ENCODE data around the gene LAMP1. TPM values are rescaled to one million over a fixed set of nuclear protein-coding genes. Genes with fewer than 3 reads are reported as not detected.
"Not testable (repeated sequence)": the region's sequence is repeated elsewhere in the genome, so short reads cannot be mapped to it uniquely, and the experiment has no call there.

The LAMP1 gene
- total RNA-seq, 2 donors from 2014 or later = 92.5 to 102 TPM

DNA sequence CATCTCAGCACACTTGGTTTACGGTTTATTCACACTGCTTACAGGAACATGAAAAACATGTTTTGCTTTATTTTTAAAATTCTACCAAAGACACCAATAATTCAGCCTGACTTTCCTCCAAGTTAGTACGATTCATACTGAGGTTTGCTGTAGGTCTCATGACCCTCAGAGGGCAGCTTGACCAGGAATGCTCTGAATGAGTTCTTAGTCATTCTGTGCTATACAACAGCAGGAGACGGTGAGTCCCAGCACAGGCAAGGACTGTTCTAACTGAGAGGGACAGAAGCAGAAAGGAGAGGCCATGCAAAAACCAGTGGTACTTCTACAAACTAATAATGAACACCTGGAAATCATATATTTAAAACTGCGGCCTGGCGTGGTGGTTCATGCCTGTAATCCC is 60.5 kb downstream of the LAMP1 start:
- Mint-ChIP-seq H3K27ac (no peak overlapping the region), H3K4me3 (no peak overlapping the region), H3K4me1 (no peaks in the 10 kb centered on the region), H3K27me3 (peaks cover 36% of the 10 kb centered on the region), H3K36me3 (ENCODE audit: low read depth) (peaks cover 2% of the 10 kb centered on the region)
- DNase-seq = no peak
- H3K9me3 ChIP-seq (ENCODE audit: control insufficient read depth, low read length, poor library complexity, severe bottlenecking) = no peaks in the 10 kb centered on the region
- no peak for ATAC-seq

DNA sequence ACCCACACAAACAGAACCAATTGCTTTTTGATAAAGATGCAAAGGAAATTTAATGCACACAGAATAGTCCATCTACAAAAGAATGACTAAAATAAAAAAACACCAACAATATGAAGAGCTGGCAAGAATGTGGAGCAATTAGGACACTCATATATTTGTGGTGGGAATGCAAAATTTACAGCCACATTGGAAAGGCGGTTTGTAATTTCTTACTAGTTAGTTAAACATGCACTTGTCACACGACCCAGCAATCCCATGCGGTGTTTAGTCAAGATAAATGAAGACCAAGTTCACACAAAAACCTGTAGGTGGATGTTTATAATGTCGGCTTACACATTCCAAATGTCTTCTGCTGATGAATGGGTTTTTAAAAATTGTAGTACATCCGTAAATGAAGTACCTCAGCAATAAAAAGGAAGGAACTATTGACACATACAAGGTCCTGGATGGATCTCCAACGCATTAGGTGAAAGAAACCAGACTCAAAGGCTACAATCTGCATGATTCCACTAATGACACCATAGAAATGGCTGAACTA is 61.7 kb downstream of the LAMP1 start:
- Mint-ChIP-seq H3K27me3 (peaks cover 36% of the 10 kb centered on the region), H3K36me3 (ENCODE audit: low read depth) (peaks cover 2% of the 10 kb centered on the region), H3K4me3 (no peak overlapping the region), H3K4me1 (peaks cover 2% of the 10 kb centered on the region), H3K27ac (no peak overlapping the region)
- no peak for ATAC-seq
- H3K9me3 ChIP-seq (ENCODE audit: control insufficient read depth, low read length, poor library complexity, severe bottlenecking) = no peaks in the 10 kb centered on the region
- no peak for DNase-seq

DNA sequence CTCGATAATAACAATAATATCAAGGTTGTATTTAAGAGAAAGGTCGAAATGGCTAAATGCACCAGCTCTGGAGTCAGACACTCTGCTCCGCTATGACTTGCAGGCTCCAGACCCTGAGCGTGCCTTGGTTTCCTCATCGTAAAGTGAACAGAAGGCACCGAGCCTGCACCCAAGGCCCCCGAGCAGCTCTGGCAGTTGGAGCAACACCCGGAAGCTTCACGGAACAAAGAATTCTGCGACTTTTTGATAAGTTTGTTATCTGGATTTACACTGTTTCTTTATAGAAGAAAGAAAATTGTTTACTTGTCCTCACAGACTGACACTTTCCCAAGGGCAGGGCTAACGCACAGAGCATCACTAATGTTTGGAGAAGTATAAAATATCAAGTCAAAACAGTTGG is 62.5 kb downstream of the LAMP1 start:
- Mint-ChIP-seq H3K4me3 (no peak overlapping the region), H3K27ac (no peak overlapping the region), H3K36me3 (ENCODE audit: low read depth) (peaks cover 2% of the 10 kb centered on the region), H3K27me3 (peaks cover 36% of the 10 kb centered on the region), H3K4me1 (peaks cover 2% of the 10 kb centered on the region)
- ATAC-seq = no peak
- no peak for DNase-seq
- no peaks in the 10 kb centered on the region for H3K9me3 ChIP-seq (ENCODE audit: control insufficient read depth, low read length, poor library complexity, severe bottlenecking)

DNA sequence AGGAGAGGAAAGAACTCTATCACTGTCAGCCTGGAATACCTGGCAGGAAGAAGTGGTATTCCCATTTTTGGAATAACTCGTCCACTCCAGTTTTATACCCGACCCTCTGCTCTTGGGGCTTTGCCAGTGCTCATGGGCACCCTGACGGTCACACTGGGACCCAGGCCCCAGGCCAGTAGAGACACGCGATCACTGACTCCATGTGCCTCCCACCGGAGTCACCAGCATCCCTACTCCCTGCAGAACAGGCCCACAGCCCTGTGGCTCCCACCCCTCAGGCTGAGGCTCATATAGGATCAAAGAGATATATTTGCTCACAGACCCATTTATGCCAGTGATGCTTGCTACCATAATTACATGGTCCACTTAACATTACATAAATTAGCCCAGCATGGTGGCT is 63.4 kb downstream of the LAMP1 start:
- Mint-ChIP-seq H3K4me3 (no peak overlapping the region), H3K27me3 (peaks cover 38% of the 10 kb centered on the region), H3K27ac (no peak overlapping the region), H3K4me1 (peaks cover 2% of the 10 kb centered on the region), H3K36me3 (ENCODE audit: low read depth) (peaks cover 5% of the 10 kb centered on the region)
- ATAC-seq (no peak), DNase-seq (no peak)
- no peaks in the 10 kb centered on the region for H3K9me3 ChIP-seq (ENCODE audit: control insufficient read depth, low read length, poor library complexity, severe bottlenecking)

DNA sequence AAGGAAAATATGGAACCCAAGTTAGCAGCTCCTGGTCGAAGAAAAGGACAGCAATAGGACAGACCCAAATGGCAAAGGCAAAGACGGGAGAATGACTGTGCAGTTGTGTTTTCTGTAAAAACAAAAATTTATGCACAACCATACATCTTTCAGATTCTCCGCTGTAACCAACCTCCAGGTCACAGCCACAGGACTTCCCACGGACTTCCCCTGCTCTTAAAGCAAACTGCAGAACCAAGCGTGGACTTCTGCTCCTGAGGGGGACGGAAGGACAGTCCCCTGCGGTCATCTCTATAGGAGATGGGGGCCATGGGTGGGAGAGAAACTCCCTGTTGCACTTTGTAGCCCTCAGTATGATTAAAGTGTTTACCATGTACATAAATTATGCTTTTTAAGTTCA is 64.4 kb downstream of the LAMP1 start:
- H3K27me3 Mint-ChIP-seq = peaks cover 39% of the 10 kb centered on the region
- no peak for ATAC-seq
- peaks cover 5% of the 10 kb centered on the region for H3K36me3 Mint-ChIP-seq (ENCODE audit: low read depth)
- DNase-seq = no peak
- peaks cover 2% of the 10 kb centered on the region for H3K4me1 Mint-ChIP-seq
- no peak overlapping the region for H3K27ac Mint-ChIP-seq
- H3K9me3 ChIP-seq (ENCODE audit: control insufficient read depth, low read length, poor library complexity, severe bottlenecking) = no peaks in the 10 kb centered on the region
- H3K4me3 Mint-ChIP-seq = no peak overlapping the region

DNA sequence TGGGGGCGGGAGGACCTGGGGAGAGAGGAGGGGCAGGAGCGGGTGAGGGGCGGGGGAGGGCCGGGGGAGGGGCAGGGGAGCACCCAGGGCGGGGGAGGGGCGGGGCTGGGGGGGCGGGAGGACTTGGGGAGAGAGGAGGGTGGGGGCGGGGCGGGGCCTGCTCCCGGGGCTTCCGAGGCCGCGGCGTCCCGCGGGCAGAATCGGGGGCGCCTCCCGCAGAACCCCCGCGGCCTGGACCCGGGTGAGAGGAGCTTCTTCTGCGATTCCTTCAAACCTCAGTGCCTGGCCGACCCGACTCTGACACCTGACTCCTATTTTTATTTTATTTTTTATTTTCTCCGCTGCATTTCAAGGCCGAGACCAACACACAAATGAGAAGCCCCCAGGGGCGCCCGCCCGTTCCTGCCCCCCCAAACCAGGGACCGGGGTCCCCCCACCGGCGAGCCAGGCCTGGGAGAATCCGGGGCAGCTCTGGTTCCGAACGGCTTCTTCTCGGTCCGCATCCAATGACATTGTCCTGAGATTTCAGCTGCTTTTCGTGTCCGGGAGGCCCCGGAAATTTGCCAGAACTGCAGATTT is 67.4 kb downstream of the LAMP1 start:
- peak overlapping the region; percentile 15 for H3K4me3 Mint-ChIP-seq
- ATAC-seq = no peak

DNA sequence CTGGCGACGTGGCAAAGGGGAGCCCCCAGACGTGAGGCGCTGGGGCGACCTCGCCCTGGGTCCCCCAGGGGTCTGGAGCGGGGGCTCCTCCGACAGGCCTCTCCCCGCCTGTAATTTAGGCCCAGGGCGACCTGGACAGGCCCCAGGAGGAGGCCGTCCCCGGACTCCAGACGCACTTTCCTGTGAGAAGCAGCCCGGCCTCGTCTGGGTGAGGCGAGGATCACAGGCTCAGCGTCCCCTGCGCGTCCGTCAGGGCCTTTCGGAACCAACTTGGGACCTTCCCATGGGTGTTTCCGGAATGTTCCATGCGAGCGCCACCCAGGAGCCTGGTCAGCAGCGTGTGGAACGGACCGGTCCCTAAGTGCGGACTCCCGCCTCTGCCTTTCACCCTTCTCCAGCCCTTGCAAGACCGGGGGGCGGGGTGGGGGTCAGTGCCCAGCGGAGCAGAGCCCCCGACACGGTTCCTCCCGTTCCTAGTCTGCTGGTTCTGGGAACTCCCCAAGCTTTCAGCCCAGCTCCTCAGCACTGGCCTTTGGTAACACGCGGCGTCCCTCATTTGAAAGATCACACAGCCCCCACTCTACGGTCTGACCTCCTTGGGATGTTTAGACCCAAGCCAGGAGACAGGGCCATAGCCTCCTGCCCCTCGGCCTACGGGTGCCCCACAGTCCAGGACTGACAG is 68.0 kb downstream of the LAMP1 start:
- H3K9me3 ChIP-seq (ENCODE audit: control insufficient read depth, low read length, poor library complexity, severe bottlenecking) = no peaks in the 10 kb centered on the region
- Mint-ChIP-seq H3K4me1 (peaks cover 2% of the 10 kb centered on the region), H3K36me3 (ENCODE audit: low read depth) (peaks cover 5% of the 10 kb centered on the region), H3K4me3 (peak overlapping the region; percentile 82), H3K27ac (no peak overlapping the region), H3K27me3 (peaks cover 24% of the 10 kb centered on the region)
- ATAC-seq = no peak
- DNase-seq = no peak

More for the DNA sequence above, 67.4 kb downstream of the LAMP1 start:
- H3K27ac Mint-ChIP-seq = no peak overlapping the region
- peaks cover 31% of the 10 kb centered on the region for H3K27me3 Mint-ChIP-seq
- peaks cover 5% of the 10 kb centered on the region for H3K36me3 Mint-ChIP-seq (ENCODE audit: low read depth)
- H3K9me3 ChIP-seq (ENCODE audit: control insufficient read depth, low read length, poor library complexity, severe bottlenecking) = no peaks in the 10 kb centered on the region
- DNase-seq = no peak
- H3K4me1 Mint-ChIP-seq = peaks cover 2% of the 10 kb centered on the region

DNA sequence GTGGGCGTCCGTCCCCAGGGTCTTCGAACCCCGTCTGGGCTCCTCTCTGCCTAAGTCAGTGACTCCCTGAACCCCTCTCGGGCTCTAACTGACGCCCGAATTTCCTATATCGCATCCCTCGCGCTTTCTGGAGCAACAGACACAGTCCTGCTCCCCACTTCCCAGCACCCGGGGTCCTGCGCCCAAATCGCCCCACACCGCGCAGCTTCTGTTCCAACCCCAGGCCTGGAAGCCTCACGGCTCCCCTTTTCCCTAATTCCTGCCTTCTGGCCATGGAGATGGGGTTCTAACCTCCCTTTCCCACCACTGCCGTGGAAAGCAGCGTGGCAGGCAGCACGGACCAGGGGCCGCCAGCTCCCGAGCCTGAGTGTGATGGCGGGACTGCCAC is 68.5 kb downstream of the LAMP1 start:
- H3K36me3 Mint-ChIP-seq (ENCODE audit: low read depth) = peaks cover 5% of the 10 kb centered on the region
- peaks cover 2% of the 10 kb centered on the region for H3K4me1 Mint-ChIP-seq
- H3K27ac Mint-ChIP-seq = no peak overlapping the region
- peak overlapping the region; percentile 82 for H3K4me3 Mint-ChIP-seq
- H3K9me3 ChIP-seq (ENCODE audit: control insufficient read depth, low read length, poor library complexity, severe bottlenecking) = no peaks in the 10 kb centered on the region
- H3K27me3 Mint-ChIP-seq = peaks cover 19% of the 10 kb centered on the region
- no peak for DNase-seq
- no peak for ATAC-seq

DNA sequence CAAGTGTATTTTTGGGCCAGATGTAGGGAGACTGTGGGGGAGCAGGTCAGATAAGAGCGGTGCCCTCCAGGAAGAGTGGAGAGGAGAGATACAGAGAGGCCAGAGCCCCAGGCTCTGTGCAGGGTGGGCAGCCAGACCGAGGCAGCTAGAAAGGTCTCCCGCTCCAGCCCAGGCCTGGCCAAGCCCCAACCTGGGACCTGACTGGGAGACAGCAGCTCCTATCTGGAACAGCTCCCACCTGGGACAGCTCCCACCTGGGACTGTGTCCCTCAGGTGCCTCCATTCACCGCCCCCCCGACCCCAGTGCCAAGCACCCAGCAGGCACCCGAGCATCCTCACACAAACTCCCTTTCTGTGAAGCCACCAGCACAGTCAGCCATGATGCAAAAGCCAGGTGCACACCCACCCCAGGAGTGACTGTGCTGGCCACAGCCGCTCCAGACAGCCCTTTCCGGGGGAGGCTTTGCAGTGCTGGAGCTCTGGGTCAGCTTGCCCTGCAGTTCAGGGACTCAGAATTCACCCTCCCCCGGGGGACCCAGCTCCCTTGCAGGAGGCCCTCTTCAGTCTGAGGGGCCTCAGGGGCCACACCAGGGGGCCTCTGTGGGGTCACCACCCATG is 69.0 kb downstream of the LAMP1 start:
- H3K9me3 ChIP-seq (ENCODE audit: control insufficient read depth, low read length, poor library complexity, severe bottlenecking) = no peaks in the 10 kb centered on the region
- peaks cover 5% of the 10 kb centered on the region for H3K36me3 Mint-ChIP-seq (ENCODE audit: low read depth)
- peak overlapping the region; percentile 82 for H3K4me3 Mint-ChIP-seq
- DNase-seq (no peak), ATAC-seq (no peak)
- peaks cover 2% of the 10 kb centered on the region for H3K4me1 Mint-ChIP-seq
- no peak overlapping the region for H3K27ac Mint-ChIP-seq
- H3K27me3 Mint-ChIP-seq = peaks cover 19% of the 10 kb centered on the region

DNA sequence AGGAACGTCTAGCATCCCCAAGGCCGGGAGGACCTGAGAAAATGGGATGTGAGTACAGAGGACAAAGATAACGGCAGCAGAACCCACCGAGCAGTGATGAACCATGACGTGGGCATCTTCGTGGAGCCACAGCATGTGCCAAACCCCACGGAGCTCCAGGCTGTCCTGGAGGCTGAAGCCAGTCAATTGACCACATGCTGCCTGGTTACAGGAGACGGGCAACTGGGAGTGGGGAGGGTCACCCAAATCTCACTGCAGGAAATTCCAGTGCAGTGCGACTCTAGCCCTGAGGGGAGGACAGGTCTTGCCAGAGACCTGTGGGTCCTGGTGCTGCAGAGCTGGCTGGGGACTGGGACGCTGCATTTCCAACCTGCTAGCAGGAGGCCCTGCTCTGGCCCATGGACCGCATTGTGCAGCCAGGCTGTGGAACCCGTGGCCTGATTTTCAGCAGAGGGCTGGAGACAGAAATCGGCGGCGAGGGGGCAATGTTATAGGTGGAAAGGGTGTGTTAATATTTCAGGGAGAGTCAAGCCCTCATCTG is 70.1 kb downstream of the LAMP1 start:
- Mint-ChIP-seq H3K27me3 (peaks cover 15% of the 10 kb centered on the region), H3K4me3 (no peak overlapping the region), H3K4me1 (peaks cover 2% of the 10 kb centered on the region), H3K36me3 (ENCODE audit: low read depth) (peaks cover 5% of the 10 kb centered on the region), H3K27ac (no peak overlapping the region)
- DNase-seq = no peak
- no peak for ATAC-seq
- H3K9me3 ChIP-seq (ENCODE audit: control insufficient read depth, low read length, poor library complexity, severe bottlenecking) = no peaks in the 10 kb centered on the region

DNA sequence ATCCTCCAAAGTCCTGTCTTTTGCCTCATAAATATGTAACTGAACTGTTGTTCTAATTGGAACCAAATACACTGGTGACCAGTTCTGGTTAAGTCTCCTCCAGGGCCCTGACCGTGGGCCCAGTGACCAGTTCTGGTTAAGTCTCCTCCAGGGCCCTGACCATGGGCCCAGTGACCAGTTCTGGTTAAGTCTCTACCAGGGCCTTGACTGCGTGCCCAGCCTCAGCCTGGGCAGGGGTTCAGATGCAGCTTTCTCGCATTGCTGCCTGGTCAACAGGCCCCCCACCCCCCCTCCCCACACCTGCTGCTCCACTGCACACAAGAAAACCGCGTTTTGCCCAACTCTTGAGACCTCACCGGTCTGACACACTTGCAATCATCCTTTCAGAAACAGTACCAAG is 70.7 kb downstream of the LAMP1 start:
- ATAC-seq (no peak), DNase-seq (no peak)
- H3K27ac Mint-ChIP-seq = no peak overlapping the region
- H3K36me3 Mint-ChIP-seq (ENCODE audit: low read depth) = peaks cover 5% of the 10 kb centered on the region
- H3K4me1 Mint-ChIP-seq = peaks cover under 1% of the 10 kb centered on the region
- H3K4me3 Mint-ChIP-seq = no peak overlapping the region
- H3K9me3 ChIP-seq (ENCODE audit: control insufficient read depth, low read length, poor library complexity, severe bottlenecking) = no peaks in the 10 kb centered on the region
- H3K27me3 Mint-ChIP-seq = peaks cover 15% of the 10 kb centered on the region

DNA sequence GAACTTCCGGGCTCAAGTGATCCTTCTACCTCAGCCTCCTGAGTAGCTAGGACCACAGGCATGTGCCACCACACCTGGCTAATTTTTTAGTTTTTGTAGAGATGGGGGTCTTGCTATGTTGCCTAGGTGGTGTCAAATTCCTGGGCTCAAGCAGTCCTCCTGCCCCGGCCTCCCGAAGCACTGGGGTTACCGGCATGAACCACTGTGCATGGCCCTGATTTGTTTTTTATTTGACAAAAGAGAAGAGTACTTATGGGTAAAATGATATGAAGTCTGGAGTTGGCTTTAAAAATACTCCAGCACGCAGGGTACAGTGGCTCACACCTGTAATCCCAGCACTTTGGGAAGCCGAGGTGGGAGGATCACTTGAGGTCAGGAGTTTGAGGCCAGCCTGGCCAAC is 71.3 kb downstream of the LAMP1 start:
- not testable (repeated sequence) for ATAC-seq; H3K4me3 Mint-ChIP-seq; H3K4me1 Mint-ChIP-seq; H3K9me3 ChIP-seq (ENCODE audit: control insufficient read depth, low read length, poor library complexity, severe bottlenecking); H3K27ac Mint-ChIP-seq; DNase-seq; H3K36me3 Mint-ChIP-seq (ENCODE audit: low read depth)
- H3K27me3 Mint-ChIP-seq = peaks cover 17% of the 10 kb centered on the region

DNA sequence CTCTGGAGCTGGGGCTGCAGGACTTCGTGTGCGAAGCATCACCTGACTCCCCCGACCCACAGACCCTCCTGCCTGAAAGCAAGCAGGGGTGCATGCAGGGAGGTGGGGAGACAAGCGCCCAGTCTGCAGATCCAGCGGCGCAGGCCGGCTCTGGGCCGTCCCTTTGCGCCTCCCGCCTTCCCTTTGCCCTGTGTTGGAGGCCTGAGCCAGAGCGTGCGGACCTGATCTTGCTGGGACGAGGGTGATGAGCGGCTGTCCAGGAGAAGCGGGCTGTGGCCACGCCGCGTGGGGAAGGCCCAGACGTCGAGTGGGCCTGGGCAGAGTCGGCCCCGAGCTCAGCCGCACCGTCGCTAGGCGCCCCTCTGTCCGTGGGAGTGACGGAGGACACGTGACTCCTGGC is 72.2 kb downstream of the LAMP1 start:
- H3K9me3 ChIP-seq (ENCODE audit: control insufficient read depth, low read length, poor library complexity, severe bottlenecking) = no peaks in the 10 kb centered on the region
- Mint-ChIP-seq H3K4me3 (no peak overlapping the region), H3K4me1 (no peaks in the 10 kb centered on the region), H3K27me3 (peaks cover 19% of the 10 kb centered on the region), H3K36me3 (ENCODE audit: low read depth) (peaks cover 5% of the 10 kb centered on the region), H3K27ac (no peak overlapping the region)
- ATAC-seq = no peak
- DNase-seq = no peak
